H9 (cell line): ENCODE data around the gene SPATA6L. TPM values are rescaled to one million over a fixed set of nuclear protein-coding genes. Genes with fewer than 3 reads are reported as not detected.

ENCODE experiments used
- DNase-seq: peaks from one replicate; pipeline ENCODE4 v3.0.0-alpha.2; 2017
- H2AFZ ChIP-seq: one replicate; pipeline ENCODE4 v1.6.1; 2013; ENCODE audit warnings: mild to moderate bottlenecking, low read length, control low read depth, moderate library complexity
- H2AK5ac ChIP-seq: 2 replicates; pipeline ENCODE4 v1.6.1; 2013; ENCODE audit warnings: low read length, control low read depth, mixed read lengths; ENCODE audit not compliant: insufficient read length
- H2BK120ac ChIP-seq: one replicate; pipeline ENCODE4 v1.6.1; 2013; ENCODE audit warnings: low read depth, mild to moderate bottlenecking, low read length, control low read depth, inconsistent platforms; ENCODE audit not compliant: poor library complexity, severe bottlenecking
- H2BK12ac ChIP-seq: 2 replicates; pipeline ENCODE4 v1.6.1; 2013; ENCODE audit warnings: low read length, control low read depth, mixed read lengths, low read depth; ENCODE audit not compliant: insufficient read length
- H2BK15ac ChIP-seq: 2 replicates; pipeline ENCODE4 v1.6.1; 2013; ENCODE audit warnings: low read depth, low read length, control low read depth
- H2BK20ac ChIP-seq: one replicate; pipeline ENCODE4 v1.6.1; 2013; ENCODE audit warnings: low read depth, mild to moderate bottlenecking, low read length, control low read depth, inconsistent platforms; ENCODE audit not compliant: poor library complexity, severe bottlenecking
- H2BK5ac ChIP-seq: 2 replicates; pipeline ENCODE4 v1.6.1; 2013; ENCODE audit warnings: low read length, control low read depth, mixed read lengths; ENCODE audit not compliant: insufficient read length
- H3K14ac ChIP-seq: 2 replicates; pipeline ENCODE4 v1.6.1; 2013; ENCODE audit warnings: low read length, control low read depth; ENCODE audit not compliant: insufficient read depth
- H3K18ac ChIP-seq: 2 replicates; pipeline ENCODE4 v1.6.1; 2013; ENCODE audit warnings: low read depth, mild to moderate bottlenecking, mixed read lengths, low read length, control low read depth; ENCODE audit not compliant: insufficient read length
- H3K23ac ChIP-seq: 2 replicates; pipeline ENCODE4 v1.6.1; 2013; ENCODE audit warnings: low read length, control low read depth, mixed read lengths, low read depth; ENCODE audit not compliant: insufficient read length
- H3K23me2 ChIP-seq: 2 replicates; pipeline ENCODE4 v1.6.1; 2013; ENCODE audit warnings: low read depth, mild to moderate bottlenecking, mixed read lengths, low read length, control low read depth; ENCODE audit not compliant: insufficient read length, poor library complexity, severe bottlenecking
- H3K27ac ChIP-seq: 2 replicates; pipeline ENCODE4 v1.5.1; 2013; ENCODE audit warnings: low read length, control low read depth, mixed read lengths, low read depth; ENCODE audit not compliant: insufficient read length
- H3K27me3 ChIP-seq: 2 replicates; pipeline ENCODE4 v1.6.1; 2013; ENCODE audit warnings: low read length, control low read depth, inconsistent platforms; ENCODE audit not compliant: insufficient read depth
- H3K4ac ChIP-seq: 2 replicates; pipeline ENCODE4 v1.6.1; 2013; ENCODE audit warnings: low read depth, mild to moderate bottlenecking, control low read depth, inconsistent platforms, low read length, moderate library complexity
- H3K4me1 ChIP-seq: 2 replicates; pipeline ENCODE4 v1.6.1; 2013; ENCODE audit warnings: low read length, control low read depth, inconsistent platforms; ENCODE audit not compliant: insufficient read depth
- H3K4me2 ChIP-seq: 2 replicates; pipeline ENCODE4 v1.6.1; 2013; ENCODE audit warnings: low read length, control low read depth, mixed read lengths; ENCODE audit not compliant: insufficient read length, insufficient read depth
- H3K56ac ChIP-seq: 2 replicates; pipeline ENCODE4 v1.6.1; 2013; ENCODE audit warnings: low read depth, mild to moderate bottlenecking, mixed read lengths, low read length, control low read depth; ENCODE audit not compliant: insufficient read length
- H3K79me1 ChIP-seq: 2 replicates; pipeline ENCODE4 v1.6.1; 2013; ENCODE audit warnings: low read depth, mild to moderate bottlenecking, moderate library complexity, low read length, control low read depth, inconsistent platforms; ENCODE audit not compliant: insufficient read depth, poor library complexity, severe bottlenecking
- H3K79me2 ChIP-seq: 2 replicates; pipeline ENCODE4 v1.6.1; 2013; ENCODE audit warnings: low read length, control low read depth, inconsistent platforms; ENCODE audit not compliant: insufficient read depth
- H3K9ac ChIP-seq: 2 replicates; pipeline ENCODE4 v1.6.1; 2013; ENCODE audit warnings: low read length, control low read depth, mixed read lengths; ENCODE audit not compliant: insufficient read length; ENCODE audit errors: extremely low read depth
- H3K9me3 ChIP-seq: one replicate; pipeline ENCODE4 v1.6.1; 2013; ENCODE audit warnings: low read depth, low read length, inconsistent platforms; ENCODE audit not compliant: control insufficient read depth
- H3T11ph ChIP-seq: one replicate; pipeline ENCODE4 v1.6.1; 2013; ENCODE audit warnings: mild to moderate bottlenecking, low read length, control low read depth, inconsistent platforms
- H4K20me1 ChIP-seq: one replicate; pipeline ENCODE4 v1.6.1; 2013; ENCODE audit not compliant: control insufficient read depth, insufficient read length, insufficient read depth
- H4K5ac ChIP-seq: 2 replicates; pipeline ENCODE4 v1.6.1; 2013; ENCODE audit warnings: low read depth, mild to moderate bottlenecking, mixed read lengths, low read length, control low read depth; ENCODE audit not compliant: insufficient read length
- H4K8ac ChIP-seq: replicated peaks from 2 replicates; pipeline ENCODE4 v1.6.1; 2013; ENCODE audit warnings: low read length, control low read depth, mixed read lengths, low read depth; ENCODE audit not compliant: insufficient read length
- H4K91ac ChIP-seq: 2 replicates; pipeline ENCODE4 v1.6.1; 2013; ENCODE audit warnings: low read depth, mild to moderate bottlenecking, moderate library complexity, mixed read lengths, low read length, control low read depth; ENCODE audit not compliant: insufficient read length
- H3K27ac Mint-ChIP-seq, 3 experiments: 2 replicates in 2 of 3; 3 replicates in 1 of 3; pipeline ENCODE4 v1.8.0; 2020 to 2021; ENCODE audit warnings: mixed read lengths in 3 of 3, mild to moderate bottlenecking in 1 of 3, moderate library complexity in 1 of 3
- H3K27me3 Mint-ChIP-seq: 2 replicates; pipeline ENCODE4 v1.8.0; 2021; ENCODE audit warnings: low read depth, mild to moderate bottlenecking, moderate library complexity, mixed read lengths
- H3K36me3 Mint-ChIP-seq, 3 experiments: 2 replicates in 2 of 3; 3 replicates in 1 of 3; pipeline ENCODE4 v1.8.0; 2020 to 2021; ENCODE audit warnings: low read depth in 3 of 3, mixed read lengths in 3 of 3; ENCODE audit not compliant: insufficient read depth in 1 of 3
- H3K4me1 Mint-ChIP-seq, 2 experiments: 2 replicates each; pipeline ENCODE4 v1.8.0; 2020; ENCODE audit warnings: mixed read lengths in 2 of 2
- H3K4me3 Mint-ChIP-seq, 2 experiments: 2 replicates in 1 of 2; 3 replicates in 1 of 2; pipeline ENCODE4 v1.8.0; 2020 to 2021; ENCODE audit warnings: mild to moderate bottlenecking in 2 of 2, mixed read lengths in 2 of 2, moderate library complexity in 1 of 2
- H3K9me3 Mint-ChIP-seq, 2 experiments: 2 replicates in 1 of 2; 3 replicates in 1 of 2; pipeline ENCODE4 v1.8.0; 2020; ENCODE audit warnings: mild to moderate bottlenecking in 2 of 2, mixed read lengths in 2 of 2, moderate library complexity in 1 of 2
- WGBS: extraction: QIAGEN DNeasy Blood & Tissue Kit; methylation state at CpG from one replicate; pipeline ENCODE4 v1.1.7; 2013; ENCODE audit warnings: missing lambda C conversion rate, low lambda C conversion rate, mixed read lengths; ENCODE audit not compliant: insufficient read length; ENCODE audit errors: extremely low coverage; 5-methylcytosine and 5-hydroxymethylcytosine counted together
- total RNA-seq: library from RNA; stranded (reverse); gene quantifications from 2 replicates; pipeline ENCODE4 v1.2.1, GENCODE V29; 2021
- TF ChIP-seq, protein P1 (sequence below): fragments of 200-600 bp; sonication (generic); conservative IDR thresholded peaks from 3 replicates; pipeline ENCODE4 v1.8.0; 2021; ENCODE audit warnings: antibody characterized with exemption, mild to moderate bottlenecking

The SPATA6L gene
- total RNA-seq, 1 experiment from 2014 or later, result 0.87 TPM

DNA sequence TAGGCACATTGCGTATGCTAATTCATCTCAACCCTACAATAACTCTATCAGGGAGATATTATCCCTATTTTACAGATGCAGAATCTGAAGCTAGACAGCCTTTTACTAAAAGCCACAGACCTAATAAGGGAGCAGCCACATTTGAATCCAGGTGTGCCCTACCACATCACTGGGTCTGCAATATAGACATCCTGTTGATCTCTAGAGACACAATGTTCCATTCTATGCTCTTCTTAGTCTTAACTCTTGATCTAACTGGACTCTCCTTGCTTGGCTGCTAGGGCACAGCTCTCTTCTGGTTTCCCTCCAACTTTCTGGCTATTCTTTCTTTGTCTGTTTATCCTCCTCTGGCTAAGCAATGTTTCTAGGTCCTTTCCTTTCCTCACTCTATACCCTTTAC is 1.4 kb upstream of the SPATA6L start:
- H3K4me1 Mint-ChIP-seq, result peaks cover 48% of the 10 kb centered on the region in 2 experiments
- H3K36me3 Mint-ChIP-seq, result peaks cover 0 to 3% (median 0%) of the 10 kb centered on the region in 3 experiments; a peak in 1 of 7 replicates
- no peaks in the 10 kb centered on the region for H3K27me3 ChIP-seq
- no peak overlapping the region for H4K5ac ChIP-seq
- peaks cover 5% of the 10 kb centered on the region; the same call in 1 of the 2 replicates for H3K27me3 Mint-ChIP-seq
- H3K27ac ChIP-seq, result no peak overlapping the region
- H2AK5ac ChIP-seq, result no peak overlapping the region
- H3K9me3 ChIP-seq, result no peaks in the 10 kb centered on the region
- no peak overlapping the region for H3K18ac ChIP-seq
- no peak overlapping the region for H2BK20ac ChIP-seq
- H3K14ac ChIP-seq, result no peak overlapping the region
- no peak overlapping the region for H2BK15ac ChIP-seq
- no peak overlapping the region for H3K4me2 ChIP-seq
- no peaks in the 10 kb centered on the region for H3K9me3 Mint-ChIP-seq
- H2BK5ac ChIP-seq, result no peak overlapping the region
- no peak overlapping the region for H3K23ac ChIP-seq
- TF ChIP-seq, protein P1, sequence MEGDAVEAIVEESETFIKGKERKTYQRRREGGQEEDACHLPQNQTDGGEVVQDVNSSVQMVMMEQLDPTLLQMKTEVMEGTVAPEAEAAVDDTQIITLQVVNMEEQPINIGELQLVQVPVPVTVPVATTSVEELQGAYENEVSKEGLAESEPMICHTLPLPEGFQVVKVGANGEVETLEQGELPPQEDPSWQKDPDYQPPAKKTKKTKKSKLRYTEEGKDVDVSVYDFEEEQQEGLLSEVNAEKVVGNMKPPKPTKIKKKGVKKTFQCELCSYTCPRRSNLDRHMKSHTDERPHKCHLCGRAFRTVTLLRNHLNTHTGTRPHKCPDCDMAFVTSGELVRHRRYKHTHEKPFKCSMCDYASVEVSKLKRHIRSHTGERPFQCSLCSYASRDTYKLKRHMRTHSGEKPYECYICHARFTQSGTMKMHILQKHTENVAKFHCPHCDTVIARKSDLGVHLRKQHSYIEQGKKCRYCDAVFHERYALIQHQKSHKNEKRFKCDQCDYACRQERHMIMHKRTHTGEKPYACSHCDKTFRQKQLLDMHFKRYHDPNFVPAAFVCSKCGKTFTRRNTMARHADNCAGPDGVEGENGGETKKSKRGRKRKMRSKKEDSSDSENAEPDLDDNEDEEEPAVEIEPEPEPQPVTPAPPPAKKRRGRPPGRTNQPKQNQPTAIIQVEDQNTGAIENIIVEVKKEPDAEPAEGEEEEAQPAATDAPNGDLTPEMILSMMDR, result no peak
- H3K4me3 Mint-ChIP-seq, result no peak overlapping the region
- H3K4me1 ChIP-seq, result peaks cover 17% of the 10 kb centered on the region
- no peak overlapping the region for H4K8ac ChIP-seq
- no peak overlapping the region for H2BK12ac ChIP-seq
- H3T11ph ChIP-seq, result no peak overlapping the region
- no peak overlapping the region for H2BK120ac ChIP-seq
- no peak overlapping the region for H3K56ac ChIP-seq
- no peak overlapping the region for H2AFZ ChIP-seq
- no peaks in the 10 kb centered on the region; the same call in 1 of the 2 replicates for H3K79me2 ChIP-seq
- no peak overlapping the region for H3K27ac Mint-ChIP-seq
- H3K23me2 ChIP-seq, result peaks cover 4% of the 10 kb centered on the region
- H4K91ac ChIP-seq, result no peak overlapping the region
- peaks cover under 1% of the 10 kb centered on the region for H4K20me1 ChIP-seq
- H3K79me1 ChIP-seq, result no peaks in the 10 kb centered on the region
- H3K9ac ChIP-seq, result no peak overlapping the region
- no peak overlapping the region for H3K4ac ChIP-seq
- DNase-seq, result no peak
- WGBS, result no CpG with 5 or more reads among the region's 1 CpG
